Hepatic stellate cell (primary cell): ENCODE results near the gene IL3RA.
"Not testable (repeated sequence)": the region's sequence is repeated elsewhere in the genome, so short reads cannot be mapped to it uniquely, and the experiment has no call there.

Source experiments
- DNase-seq: peaks from one replicate; pipeline ENCODE4 v3.0.0; 2011; ENCODE audit warnings: low spot score

The IL3RA gene

DNA sequence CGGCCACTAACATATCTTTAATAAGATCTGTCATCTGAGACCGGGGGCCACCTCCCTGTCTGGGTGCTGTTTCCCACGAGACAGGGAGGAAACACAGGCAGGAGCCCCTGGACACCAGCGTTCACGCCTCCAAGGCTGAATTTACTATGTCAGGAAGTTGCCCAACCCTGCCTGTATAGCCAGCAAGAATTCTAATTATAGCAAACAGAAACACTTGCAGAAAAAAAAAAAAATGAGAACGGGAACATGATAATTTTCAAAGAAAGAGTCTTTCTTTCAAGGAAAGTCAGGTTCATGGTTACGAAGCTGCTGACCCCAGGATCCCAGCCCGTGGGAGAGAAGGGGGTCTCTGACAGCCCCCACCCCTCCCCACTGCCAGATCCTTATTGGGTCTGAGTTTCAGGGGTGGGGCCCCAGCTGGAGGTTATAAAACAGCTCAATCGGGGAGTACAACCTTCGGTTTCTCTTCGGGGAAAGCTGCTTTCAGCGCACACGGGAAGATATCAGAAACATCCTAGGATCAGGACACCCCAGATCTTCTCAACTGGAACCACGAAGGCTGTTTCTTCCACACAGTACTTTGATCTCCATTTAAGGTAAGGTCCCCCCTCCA lies at the start of gene IL3RA:
Gene IL3RA, plus strand, starts transcription at position 455 of the 613 bp plus-strand sequence. CDS start 4,981 bp downstream, outside the sequence.
- no peak for DNase-seq

DNA sequence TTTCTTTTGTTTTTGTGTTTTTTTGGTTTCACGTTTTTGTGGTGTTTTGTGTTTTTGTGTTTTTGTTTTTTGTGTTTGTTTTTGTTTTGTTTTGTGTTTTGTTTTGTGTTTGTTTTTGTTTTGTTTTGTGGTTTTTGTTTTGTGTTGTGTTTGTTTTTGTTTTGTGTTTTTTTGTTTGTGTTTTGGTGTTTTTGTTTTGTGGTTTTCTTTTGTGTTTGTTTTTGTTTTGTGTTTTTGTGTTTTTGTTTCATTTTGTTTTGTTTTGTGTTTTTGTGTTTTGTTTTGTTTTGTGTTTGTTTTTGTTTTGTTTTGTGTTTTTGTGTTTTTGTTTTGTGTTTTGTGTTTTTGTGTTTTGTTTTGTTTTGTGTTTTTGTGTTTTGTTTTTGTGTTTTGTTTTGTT lies 47.0 kb upstream of the IL3RA start:
- no peak for DNase-seq

DNA sequence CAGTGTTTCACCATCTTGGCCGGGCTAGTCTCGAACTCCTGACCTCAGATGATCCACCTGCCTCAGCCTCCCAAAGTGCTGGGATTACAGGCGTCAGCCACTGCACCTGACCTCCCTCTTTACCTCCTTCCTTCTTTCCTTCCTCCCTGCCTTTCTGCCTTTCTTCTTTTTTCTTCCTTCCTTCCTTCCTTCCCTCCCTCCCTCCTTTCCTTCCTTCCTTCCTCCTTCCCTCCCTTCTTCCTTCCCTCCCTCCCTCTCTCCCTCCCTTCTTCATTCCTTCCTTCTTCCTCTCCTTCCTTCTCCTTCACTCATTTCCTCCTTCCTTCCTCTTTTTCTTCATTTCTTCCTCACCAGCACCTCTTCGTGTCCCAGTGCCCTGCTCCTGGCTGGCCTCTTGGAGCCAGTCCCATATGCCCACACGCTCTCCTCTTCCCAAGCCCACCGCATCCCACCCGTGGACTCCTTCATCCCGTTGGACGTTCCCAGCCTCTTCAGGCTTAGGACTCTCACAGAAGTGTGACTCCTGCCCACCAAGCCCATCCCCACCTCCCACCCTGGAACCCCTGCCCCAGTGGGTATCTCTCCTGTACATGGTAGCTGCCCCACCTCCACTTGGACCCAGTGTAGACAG lies 45.4 kb upstream of the IL3RA start:
- no peak for DNase-seq

GRCh38 chrX:1292575-1293290 lies 43.9 kb upstream of the IL3RA start:
- DNase-seq = no peak

GRCh38 chrX:1294301-1295067 lies 42.1 kb upstream of the IL3RA start:
- no peak for DNase-seq

DNA sequence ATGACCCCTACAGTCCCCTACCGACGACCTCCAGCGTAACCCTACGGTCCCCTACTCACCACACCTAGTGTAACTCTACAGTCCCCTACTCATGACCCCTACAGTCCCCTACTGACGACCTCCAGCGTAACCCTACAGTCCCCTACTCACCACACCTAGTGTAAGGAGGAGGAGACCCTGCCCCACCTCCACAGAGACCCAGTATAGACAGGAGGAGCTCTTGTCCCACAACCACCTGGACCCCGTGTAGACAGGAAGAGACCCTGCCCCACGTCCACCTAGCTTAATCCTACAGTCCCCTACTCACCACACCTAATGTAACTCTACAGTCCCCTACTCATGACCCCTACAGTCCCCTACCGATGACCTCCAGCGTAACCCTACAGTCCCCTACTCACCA lies 41.0 kb upstream of the IL3RA start:
- no peak for DNase-seq

DNA sequence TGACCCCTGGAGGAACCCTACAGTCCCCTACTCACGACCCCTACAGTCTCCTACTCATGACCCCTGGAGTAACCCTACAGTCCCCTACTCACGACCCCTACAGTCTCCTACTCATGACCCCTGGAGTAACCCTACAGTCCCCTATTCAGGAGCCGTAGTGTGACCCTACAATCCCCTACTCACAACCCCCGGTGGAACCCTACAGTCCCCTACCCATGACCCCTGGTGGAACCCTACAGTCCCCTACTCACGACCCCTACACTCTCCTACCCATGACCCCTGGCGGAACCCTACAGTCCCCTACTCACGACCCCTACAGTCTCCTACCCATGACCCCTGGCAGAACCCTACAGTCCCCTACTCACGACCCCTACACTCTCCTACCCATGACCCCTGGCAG lies 39.0 kb upstream of the IL3RA start:
- not testable (repeated sequence) for DNase-seq

DNA sequence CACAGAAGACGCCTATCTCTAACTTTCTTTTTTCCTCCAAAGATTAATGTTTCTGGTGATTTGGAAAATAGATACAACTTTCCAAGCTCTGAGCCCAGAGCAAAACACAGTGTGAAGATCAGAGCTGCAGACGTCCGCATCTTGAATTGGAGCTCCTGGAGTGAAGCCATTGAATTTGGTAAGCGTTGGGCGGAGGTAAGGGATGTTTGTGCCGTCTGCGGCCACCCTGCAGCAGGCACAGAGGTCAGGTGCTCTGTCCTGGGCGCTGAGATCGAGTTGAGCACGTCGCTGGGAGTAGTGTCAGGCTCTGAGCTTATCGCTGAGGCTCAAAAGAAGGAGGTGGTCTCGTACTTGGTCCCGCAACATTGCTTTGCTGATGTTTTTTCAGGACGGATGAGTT lies 36.1 kb upstream of the IL3RA start:
- no peak for DNase-seq

DNA sequence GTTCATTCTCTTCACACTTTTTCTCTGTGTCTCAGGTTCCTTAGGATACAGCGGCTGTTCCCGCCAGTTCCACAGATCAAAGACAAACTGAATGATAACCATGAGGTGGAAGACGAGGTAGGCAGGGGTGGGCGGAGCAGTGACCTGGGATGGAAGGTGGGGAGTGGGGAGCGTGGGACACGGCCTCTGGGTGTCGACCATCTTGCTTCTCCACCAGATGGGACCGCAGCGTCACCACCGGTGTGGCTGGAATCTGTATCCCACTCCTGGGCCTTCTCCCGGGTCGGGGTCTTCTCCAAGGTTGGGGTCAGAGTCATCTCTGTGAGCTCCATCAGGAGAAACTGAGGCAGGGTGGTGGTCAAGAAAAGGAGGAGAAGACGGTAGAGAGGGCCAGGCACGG lies 31.2 kb upstream of the IL3RA start:
- DNase-seq = no peak

DNA sequence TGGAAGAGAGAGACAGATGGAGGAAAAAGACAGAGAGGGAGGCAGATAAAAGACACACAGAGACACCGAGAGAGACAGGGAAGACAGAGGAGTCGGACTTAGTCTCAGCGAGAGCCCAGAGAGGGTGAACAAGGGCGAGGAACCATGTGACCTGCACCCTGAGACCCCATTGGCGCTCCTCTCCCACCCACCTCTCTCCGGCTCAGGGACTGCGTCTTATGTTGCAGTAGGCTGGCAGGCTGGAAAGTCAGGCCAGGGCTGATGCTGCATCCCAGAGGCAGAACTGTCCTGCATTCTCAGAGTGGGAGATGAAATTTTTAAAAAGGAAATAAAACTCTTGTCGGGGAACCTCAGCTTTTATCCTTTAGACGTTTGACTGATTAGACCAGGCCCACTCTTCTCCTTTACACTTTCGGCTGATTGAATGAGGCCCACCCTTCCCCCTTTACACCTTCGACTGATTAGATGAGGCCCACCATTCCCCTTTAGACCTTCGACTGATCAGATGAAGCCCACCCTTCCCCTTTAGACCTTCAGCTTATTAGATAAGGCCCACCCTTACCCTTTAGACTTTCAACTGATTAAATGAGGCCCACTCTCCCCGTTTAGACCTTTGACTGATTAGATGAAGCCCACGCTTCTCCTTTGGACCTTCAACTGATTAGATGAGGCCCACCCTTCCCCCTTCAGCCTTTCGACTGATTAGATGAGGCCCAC lies 29.5 kb upstream of the IL3RA start:
- DNase-seq = no peak

DNA sequence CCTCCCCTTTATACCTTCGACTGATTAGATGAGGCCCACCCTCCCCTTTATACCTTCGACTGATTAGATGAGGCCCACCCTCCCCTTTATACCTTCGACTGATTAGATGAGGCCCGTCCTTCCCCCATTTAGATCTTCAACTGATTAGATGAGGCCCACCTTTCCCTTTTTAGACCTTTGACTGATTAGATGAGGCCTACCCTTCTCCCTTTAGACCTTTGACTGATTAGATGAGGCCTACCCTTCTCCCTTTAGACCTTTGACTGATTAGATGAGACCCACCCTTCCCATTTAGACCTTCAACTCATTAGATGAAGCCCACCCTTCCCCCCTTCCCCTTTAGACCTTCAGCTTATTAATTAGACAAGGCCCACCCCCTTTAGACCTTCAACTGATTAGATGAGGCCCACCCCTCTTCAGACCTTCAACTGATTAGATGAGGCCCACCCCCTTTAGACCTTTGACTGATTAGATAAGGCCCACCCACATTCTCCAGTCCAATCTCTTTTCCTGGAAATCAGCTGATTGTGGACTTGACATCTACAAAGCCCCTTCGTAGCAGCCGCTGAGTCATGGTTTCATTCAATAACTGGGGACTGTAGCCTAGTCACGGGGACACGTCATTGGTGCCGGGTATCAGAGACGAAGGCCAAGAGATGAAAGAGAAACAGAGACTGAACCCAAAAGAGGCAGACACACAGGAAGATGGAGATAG lies 28.8 kb upstream of the IL3RA start:
- DNase-seq = no peak

- no peak for DNase-seq
These were observed 28.1 kb upstream of the IL3RA start for GRCh38 chrX:1308476-1308875.

DNA sequence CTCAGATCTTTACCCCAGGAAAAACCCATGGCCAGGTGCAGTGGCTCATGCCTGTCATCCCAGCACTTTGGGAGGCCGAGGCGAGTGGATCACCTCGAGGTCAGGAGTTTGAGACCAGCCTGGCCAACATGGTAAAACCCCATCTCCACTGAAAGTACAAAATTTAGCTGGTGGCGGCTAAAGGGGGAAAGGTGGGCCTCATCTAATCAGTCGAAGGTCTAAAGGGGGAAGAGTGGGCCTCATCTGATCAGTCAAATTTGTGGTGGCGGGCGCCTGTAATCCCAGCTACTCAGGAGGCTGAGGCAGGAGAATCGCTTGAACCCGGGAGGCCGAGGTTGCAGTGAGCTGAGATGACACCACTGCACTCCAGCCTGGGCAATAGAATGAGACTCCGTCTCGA lies 27.7 kb upstream of the IL3RA start:
- DNase-seq = not testable (repeated sequence)

- DNase-seq = no peak
These were observed 22.8 kb upstream of the IL3RA start for GRCh38 chrX:1313788-1314187.

DNA sequence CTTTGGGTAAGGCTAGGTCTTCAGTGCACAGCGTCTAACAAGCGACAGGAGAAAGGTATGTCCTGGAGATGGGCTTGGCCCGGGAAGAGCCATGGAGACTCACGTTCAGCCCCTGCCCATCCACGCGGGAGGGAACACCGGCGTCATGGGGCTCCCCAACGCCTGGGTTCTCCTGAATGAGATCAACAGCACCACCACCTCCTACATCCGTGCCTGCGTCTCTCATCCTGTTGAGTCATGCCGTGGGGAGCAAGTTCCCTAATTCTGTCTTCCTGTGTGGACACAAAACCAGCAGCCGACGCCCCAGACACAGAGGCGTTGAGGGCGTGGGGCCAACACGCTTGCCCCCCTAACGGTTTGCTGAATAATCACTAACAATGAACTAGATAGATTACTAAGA lies 20.1 kb upstream of the IL3RA start:
- DNase-seq = no peak

GRCh38 chrX:1321674-1322073 lies 14.9 kb upstream of the IL3RA start:
- DNase-seq = no peak

DNA sequence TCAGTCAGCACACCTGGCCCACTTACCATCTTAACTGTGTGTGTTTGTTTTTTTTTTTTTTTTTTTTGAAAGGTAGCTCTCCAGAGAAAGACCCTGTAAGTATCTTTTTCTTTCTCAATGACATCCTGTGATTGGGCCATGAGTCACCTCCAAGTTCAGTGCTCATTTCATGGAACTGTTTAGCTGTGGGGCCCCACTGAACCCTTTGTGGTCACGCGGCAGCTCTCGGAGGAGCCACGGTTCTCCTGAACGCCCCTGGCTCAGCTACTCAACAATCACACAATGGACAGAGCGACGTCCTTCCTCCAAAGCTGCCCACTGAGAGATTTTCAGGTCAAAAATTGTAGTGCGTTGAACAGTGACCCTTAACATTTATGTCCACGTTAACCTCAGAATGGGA lies 14.2 kb upstream of the IL3RA start:
- no peak for DNase-seq

DNA sequence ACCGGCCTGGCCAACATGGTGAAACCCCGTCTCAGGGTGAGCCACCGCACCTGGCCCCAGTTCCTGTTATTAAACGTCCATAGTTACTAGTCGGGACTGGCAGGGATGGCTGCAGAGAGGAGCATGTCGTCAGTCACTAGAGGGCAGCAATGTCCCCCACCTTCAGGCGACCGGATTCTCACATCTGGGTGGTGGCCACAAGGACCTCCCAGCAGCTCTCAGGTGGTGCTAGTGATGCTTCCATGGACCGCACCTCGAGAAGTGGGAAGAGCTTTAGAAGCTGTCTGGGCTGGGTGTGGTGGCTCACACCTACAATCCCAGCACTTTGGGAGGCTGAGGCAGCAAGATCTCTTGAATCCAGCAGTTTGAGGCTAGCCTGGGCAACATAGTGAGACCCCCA lies 13.3 kb upstream of the IL3RA start:
- peak; percentile 45 for DNase-seq

- no peak for DNase-seq
These were observed 11.0 kb upstream of the IL3RA start for GRCh38 chrX:1325515-1326116.

DNA sequence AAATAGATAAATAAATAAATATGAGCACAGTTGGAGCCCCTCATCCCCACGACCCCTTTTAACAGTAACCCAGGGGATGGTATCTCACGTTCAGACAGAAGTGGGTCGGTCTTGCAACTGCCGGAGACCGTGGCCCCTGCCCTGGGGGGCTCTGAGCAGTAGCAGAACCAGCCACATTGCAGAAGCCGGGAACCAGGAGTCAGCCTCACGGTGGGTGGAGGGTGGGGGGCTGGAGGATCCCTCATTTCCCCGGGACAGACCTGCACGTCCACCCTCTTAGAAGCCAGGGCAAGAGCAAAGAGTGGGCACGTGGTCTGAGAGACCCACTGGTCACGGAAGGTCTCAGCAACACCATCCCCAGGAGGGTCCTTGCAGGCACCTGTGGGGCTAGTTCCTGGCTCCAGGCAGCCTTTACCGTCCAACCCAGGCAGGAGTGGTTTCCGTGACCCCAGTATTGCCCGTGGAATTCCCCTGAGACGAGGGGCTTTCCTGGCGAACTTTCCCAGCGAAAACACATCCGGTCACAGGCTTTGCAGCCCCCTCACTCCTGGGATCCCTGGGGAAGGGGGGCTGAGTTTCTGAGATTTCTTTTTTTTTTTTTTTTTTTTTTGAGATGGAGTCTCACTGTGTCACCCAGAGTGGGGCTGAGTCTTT lies 8.8 kb upstream of the IL3RA start:
- no peak for DNase-seq

DNA sequence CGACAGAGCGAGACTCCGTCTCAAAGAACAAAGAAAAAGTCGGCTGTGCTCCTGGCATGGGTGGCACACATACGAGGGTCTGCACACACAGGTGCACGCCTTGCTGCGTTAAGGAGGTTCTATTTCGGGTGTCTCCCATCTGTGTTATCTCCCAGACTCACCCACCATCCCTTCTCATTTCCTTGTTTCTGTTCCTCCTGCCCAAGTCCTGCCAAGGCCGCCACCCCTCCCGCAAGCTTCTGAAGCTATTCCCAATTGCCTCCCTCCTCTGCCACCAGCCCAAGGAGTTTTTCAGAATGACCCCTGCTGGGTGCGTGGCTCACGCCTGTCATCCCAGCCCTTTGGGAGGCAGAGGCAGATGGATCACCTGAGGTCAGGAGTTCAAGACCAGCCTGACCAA lies 6.0 kb upstream of the IL3RA start:
- DNase-seq = no peak
